Peyer's patch (tissue), 4 donors: ENCODE data around the gene ELL. TPM values are rescaled to one million over a fixed set of nuclear protein-coding genes. Genes with fewer than 3 reads are reported as not detected.

Source experiments
- DNase-seq, 3 donors: peaks; one replicate each; pipeline ENCODE4 v3.0.0-alpha.2; 2017 to 2019
- H3K27ac ChIP-seq, 4 donors: fragments of 200-600 bp; sonication (generic); one replicate each; pipeline ENCODE4 v1.5.1; 2016 to 2019
- H3K27me3 ChIP-seq, 2 donors: fragments of 200-600 bp; sonication (generic); one replicate each; pipeline ENCODE4 v1.5.1; 2019
- H3K36me3 ChIP-seq, 3 donors: fragments of 200-600 bp; sonication (generic); one replicate each; pipeline ENCODE4 v1.5.1; 2016 to 2019
- H3K4me1 ChIP-seq, 4 donors: fragments of 200-600 bp; sonication (generic); one replicate each; pipeline ENCODE4 v1.5.1; 2016 to 2019
- H3K4me3 ChIP-seq, 4 donors: fragments of 200-600 bp; sonication (generic); 1 replicate in 3 of 4; 2 replicates in 1 of 4; pipeline ENCODE4 v1.5.1; 2016 to 2019; ENCODE audit warnings: mild to moderate bottlenecking in 1 of 4
- H3K9me3 ChIP-seq, 4 donors: fragments of 200-600 bp; sonication (generic); one replicate each; pipeline ENCODE4 v1.5.1; 2016 to 2019; ENCODE audit warnings: mild to moderate bottlenecking in 1 of 4
- POLR2A ChIP-seq, 2 donors: fragments of 450-650 bp; IDR thresholded peaks; one replicate each; pipeline ENCODE4 v1.5.1; 2017; ENCODE audit warnings: antibody characterized with exemption in 2 of 2, mild to moderate bottlenecking in 2 of 2, moderate library complexity in 2 of 2
- total RNA-seq, 4 donors: library from RNA; depleted of rRNA; stranded (reverse); fragments of >200 nt; gene quantifications; one replicate each; pipeline ENCODE4 v1.1.0, GENCODE V29; 2016
- TF ChIP-seq, protein P1 (sequence below), 6 experiments: fragments of 450-650 bp in 4 of 6; fragments of 200-600 bp in 2 of 6; sonication (generic) in 1 of 6; IDR thresholded peaks; one replicate each; pipeline ENCODE4 v1.5.1; 2017 to 2019; ENCODE audit warnings: antibody characterized with exemption in 6 of 6, mild to moderate bottlenecking in 3 of 6, moderate library complexity in 1 of 6

Gene ELL
- total RNA-seq, 4 donors from 2014 or later = 18.9 to 49.5 (median 34.2) TPM

GRCh38 chr19:18514800-18515682 is 6.8 kb downstream of the ELL start:
- peak overlapping the region in 1 of 4 donors; percentile 26 for H3K4me3 ChIP-seq
- TF ChIP-seq POLR2A (IDR thresholded peaks at IDR 0.05) = peak in 1 of 2 donors; percentile 51
- TF ChIP-seq, protein P1, sequence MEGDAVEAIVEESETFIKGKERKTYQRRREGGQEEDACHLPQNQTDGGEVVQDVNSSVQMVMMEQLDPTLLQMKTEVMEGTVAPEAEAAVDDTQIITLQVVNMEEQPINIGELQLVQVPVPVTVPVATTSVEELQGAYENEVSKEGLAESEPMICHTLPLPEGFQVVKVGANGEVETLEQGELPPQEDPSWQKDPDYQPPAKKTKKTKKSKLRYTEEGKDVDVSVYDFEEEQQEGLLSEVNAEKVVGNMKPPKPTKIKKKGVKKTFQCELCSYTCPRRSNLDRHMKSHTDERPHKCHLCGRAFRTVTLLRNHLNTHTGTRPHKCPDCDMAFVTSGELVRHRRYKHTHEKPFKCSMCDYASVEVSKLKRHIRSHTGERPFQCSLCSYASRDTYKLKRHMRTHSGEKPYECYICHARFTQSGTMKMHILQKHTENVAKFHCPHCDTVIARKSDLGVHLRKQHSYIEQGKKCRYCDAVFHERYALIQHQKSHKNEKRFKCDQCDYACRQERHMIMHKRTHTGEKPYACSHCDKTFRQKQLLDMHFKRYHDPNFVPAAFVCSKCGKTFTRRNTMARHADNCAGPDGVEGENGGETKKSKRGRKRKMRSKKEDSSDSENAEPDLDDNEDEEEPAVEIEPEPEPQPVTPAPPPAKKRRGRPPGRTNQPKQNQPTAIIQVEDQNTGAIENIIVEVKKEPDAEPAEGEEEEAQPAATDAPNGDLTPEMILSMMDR (IDR thresholded peaks at IDR 0.05) = peak in 1 of 6 experiments; percentile 13
- DNase-seq = peak; percentile 33 to 92 (median 85)
- H3K9me3 ChIP-seq = no peaks in the 10 kb centered on the region
- no peaks in the 10 kb centered on the region for H3K27me3 ChIP-seq
- peak overlapping the region; percentile 5 to 95 (median 70) for H3K27ac ChIP-seq
- H3K4me1 ChIP-seq = peaks cover 5 to 80% (median 16%) of the 10 kb centered on the region in 4 donors
- no peaks in the 10 kb centered on the region for H3K36me3 ChIP-seq

- TF ChIP-seq, protein P1 (IDR thresholded peaks at IDR 0.05) = no peak
- no peak for TF ChIP-seq POLR2A (IDR thresholded peaks at IDR 0.05)
- Histone ChIP-seq H3K4me1 (peaks cover 5 to 80% (median 18%) of the 10 kb centered on the region in 4 donors), H3K27ac (peak overlapping the region in 2 of 4 donors; percentile 21 to 86), H3K27me3 (no peaks in the 10 kb centered on the region), H3K9me3 (no peaks in the 10 kb centered on the region), H3K36me3 (no peaks in the 10 kb centered on the region), H3K4me3 (no peak overlapping the region)
- DNase-seq = no peak
Observed at GRCh38 chr19:18513868-18514267, 8.0 kb downstream of the ELL start.

DNA sequence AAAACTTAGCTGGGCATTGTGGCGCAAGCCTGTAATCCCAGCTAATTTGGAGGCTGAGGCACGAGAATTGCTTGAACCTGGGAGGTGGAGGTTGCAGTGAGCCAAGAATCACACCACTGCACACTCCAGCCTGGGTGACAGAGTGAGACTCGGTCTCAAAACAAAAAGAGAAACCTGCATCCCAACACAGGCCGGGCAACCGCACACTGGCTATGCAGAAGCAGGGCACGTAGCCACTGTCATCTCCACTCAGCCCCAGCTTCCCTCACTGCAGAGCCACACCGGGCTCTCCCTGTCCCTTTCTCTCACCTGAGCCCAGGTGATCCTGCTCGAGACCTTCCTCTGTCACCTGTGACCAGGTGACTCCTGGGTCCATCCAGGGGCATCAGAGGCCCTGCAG is 11.7 kb downstream of the ELL start:
- Histone ChIP-seq H3K36me3 (no peaks in the 10 kb centered on the region), H3K4me3 (no peak overlapping the region), H3K27ac (peak overlapping the region in 1 of 4 donors; percentile 6), H3K9me3 (no peaks in the 10 kb centered on the region), H3K27me3 (no peaks in the 10 kb centered on the region), H3K4me1 (peaks cover 19 to 84% (median 37%) of the 10 kb centered on the region in 4 donors)
- TF ChIP-seq, protein P1 (IDR thresholded peaks at IDR 0.05) = no peak
- TF ChIP-seq POLR2A (IDR thresholded peaks at IDR 0.05) = no peak
- no peak for DNase-seq

GRCh38 chr19:18508585-18508984 is 13.3 kb downstream of the ELL start:
- H3K9me3 ChIP-seq = no peaks in the 10 kb centered on the region
- no peaks in the 10 kb centered on the region for H3K27me3 ChIP-seq
- H3K36me3 ChIP-seq = no peaks in the 10 kb centered on the region
- no peak for DNase-seq
- peaks cover 26 to 84% (median 45%) of the 10 kb centered on the region in 4 donors for H3K4me1 ChIP-seq
- peak overlapping the region in 2 of 4 donors; percentile 83 to 91 for H3K27ac ChIP-seq
- TF ChIP-seq, protein P1 (IDR thresholded peaks at IDR 0.05) = no peak
- no peak for TF ChIP-seq POLR2A (IDR thresholded peaks at IDR 0.05)
- no peak overlapping the region for H3K4me3 ChIP-seq

- Histone ChIP-seq H3K27me3 (no peaks in the 10 kb centered on the region), H3K36me3 (no peaks in the 10 kb centered on the region), H3K9me3 (no peaks in the 10 kb centered on the region), H3K27ac (peak overlapping the region; percentile 50 to 91 (median 76)), H3K4me1 (peaks cover 28 to 84% (median 50%) of the 10 kb centered on the region in 4 donors), H3K4me3 (no peak overlapping the region)
- DNase-seq = peak in 2 of 3 donors; percentile 61 to 66
- TF ChIP-seq POLR2A (IDR thresholded peaks at IDR 0.05) = no peak
- TF ChIP-seq, protein P1 (IDR thresholded peaks at IDR 0.05) = peak in 3 of 6 experiments; percentile 15 to 32 (median 17)
Observed at GRCh38 chr19:18507727-18508440, 14.0 kb downstream of the ELL start.
